K562 (cell line): ENCODE results near the gene ADRA2A. TPM values are rescaled to one million over a fixed set of nuclear protein-coding genes. Genes with fewer than 3 reads are reported as not detected.

Source experiments
- ATAC-seq: fragments of 200-7000 bp; cut with Tn5 transposase; 3 replicates; pipeline ENCODE4 v1.9.1; 2020; ENCODE audit warnings: moderate library complexity
- BruUV-seq: library from RNA; stranded (reverse); fragments of 400-500 nt; replicated peaks from 2 replicates; lab custom pipeline; 2021; lab: Mats Ljungman, UMichigan
- CTCF ChIA-PET: fragments of 300-600 bp; formaldehyde crosslinking; extraction: SDS; loops from one replicate; lab custom pipeline; 2021; ENCODE audit warnings: low intra/inter-chr PET ratio; lab: Yijun Ruan, JAX
- POLR2A ChIA-PET: fragments of 300-600, 350-650 bp; sonication (Branson Sonifier 250); formaldehyde crosslinking; extraction: SDS; loops from one replicate; lab custom pipeline; 2021; ENCODE audit warnings: antibody characterized with exemption, inconsistent platforms; lab: Yijun Ruan, JAX
- DNase-seq, 4 experiments: peaks; one replicate each; pipeline versions ENCODE4 v3.0.0 to v3.0.0-alpha.2; 2011 to 2018; ENCODE audit warnings: low spot score in 3 of 4, mixed read lengths in 3 of 4; ENCODE audit errors: extremely low read depth in 1 of 4
- FAIRE-seq: peaks from 2 replicates; lab custom pipeline; 2011; peaks lifted over from hg19 to GRCh38; lab: Jason Lieb, UNC
- H2AFZ ChIP-seq: 2 replicates; pipeline ENCODE4 v1.6.0; 2011; ENCODE audit warnings: low read depth, low read length, control low read depth, inconsistent platforms
- H3K27ac ChIP-seq: fragments of 200-600 bp; 3 replicates; pipeline ENCODE4 v1.8.0; 2011; ENCODE audit warnings: low read depth, mild to moderate bottlenecking, control low read depth, inconsistent platforms, low read length, moderate library complexity, mixed read lengths; ENCODE audit errors: extremely low read depth
- H3K27me3 ChIP-seq, 2 experiments: fragments of 300-600 bp in 1 of 2; 2 replicates in 1 of 2; 3 replicates in 1 of 2; pipeline versions ENCODE4 v1.6.0 to v1.8.0; 2011; ENCODE audit warnings: inconsistent platforms in 2 of 2, low read length in 2 of 2, mild to moderate bottlenecking in 1 of 2, mixed read lengths in 1 of 2, moderate library complexity in 1 of 2; ENCODE audit not compliant: control insufficient read depth in 2 of 2, insufficient read depth in 2 of 2
- H3K36me3 ChIP-seq: fragments of 300-600 bp; 3 replicates; pipeline ENCODE4 v1.8.0; 2011; ENCODE audit warnings: mild to moderate bottlenecking, low read length, inconsistent platforms; ENCODE audit not compliant: control insufficient read depth, insufficient read depth
- H3K4me1 ChIP-seq, 2 experiments: fragments of 200-600 bp in 1 of 2; replicated peaks in 1 of 2; 2 replicates in 1 of 2; 3 replicates in 1 of 2; pipeline versions ENCODE4 v1.5.1 to v1.8.0; 2011; ENCODE audit warnings: inconsistent platforms in 2 of 2, low read length in 2 of 2, mild to moderate bottlenecking in 1 of 2, mixed read lengths in 1 of 2, moderate library complexity in 1 of 2; ENCODE audit not compliant: control insufficient read depth in 2 of 2, insufficient read depth in 2 of 2
- H3K4me2 ChIP-seq: 2 replicates; pipeline ENCODE4 v1.6.1; 2011; ENCODE audit warnings: low read length, control low read depth, inconsistent platforms, mixed read lengths; ENCODE audit not compliant: insufficient read depth
- H3K4me3 ChIP-seq: fragments of 200-600 bp; sonication (generic), shearing (Covaris generic); 2 replicates; pipeline ENCODE4 v1.5.1; 2016; ENCODE audit warnings: control low read depth, inconsistent platforms
- H3K79me2 ChIP-seq: fragments of 200-600 bp; 3 replicates; pipeline ENCODE4 v1.8.0; 2011; ENCODE audit warnings: low read length, inconsistent platforms; ENCODE audit not compliant: control insufficient read depth, insufficient read depth
- H3K9ac ChIP-seq, 2 experiments: 2 replicates each; pipeline versions ENCODE4 v1.6.0 to v1.6.1; 2011; ENCODE audit warnings: low read depth in 2 of 2, low read length in 2 of 2, control low read depth in 1 of 2, inconsistent platforms in 1 of 2, mild to moderate bottlenecking in 1 of 2, mixed read lengths in 1 of 2; ENCODE audit not compliant: insufficient read depth in 1 of 2
- H3K9me1 ChIP-seq: one replicate; pipeline ENCODE4 v1.6.0; 2011; ENCODE audit warnings: inconsistent platforms, mild to moderate bottlenecking, low read length, moderate library complexity; ENCODE audit not compliant: control insufficient read depth, insufficient read depth
- H3K9me3 ChIP-seq: replicated peaks from 2 replicates; pipeline ENCODE4 v1.5.1; 2011; ENCODE audit warnings: low read depth, low read length, inconsistent platforms; ENCODE audit not compliant: control insufficient read depth, insufficient read depth
- H4K20me1 ChIP-seq: replicated peaks from 2 replicates; pipeline ENCODE4 v1.6.1; 2011; ENCODE audit warnings: low read length, inconsistent platforms, mixed read lengths; ENCODE audit not compliant: control insufficient read depth, insufficient read depth
- CTCF ChIP-seq, 3 experiments: IDR thresholded peaks in 2 of 3; conservative IDR thresholded peaks in 1 of 3; 2 replicates each; pipeline ENCODE4 v1.5.1; 2011 to 2012; ENCODE audit warnings: low read length in 3 of 3, mild to moderate bottlenecking in 3 of 3, control low read depth in 2 of 3, improper control_type of control experiment in 1 of 3, inconsistent platforms in 1 of 3, low read depth in 1 of 3, mixed read lengths in 1 of 3, moderate library complexity in 1 of 3; ENCODE audit not compliant: insufficient read depth in 2 of 3
- ETV1 ChIP-seq: fragments of 450-650 bp; conservative IDR thresholded peaks from 2 replicates; pipeline ENCODE4 v1.6.1; 2016; ENCODE audit warnings: missing genetic modification characterization, control low read depth, low read depth, missing compliant biosample characterization
- LCOR ChIP-seq: sonication (generic); formaldehyde crosslinking; IDR thresholded peaks from 2 replicates; pipeline ENCODE4 v1.8.0; 2022; ENCODE audit warnings: mild to moderate bottlenecking, missing genetic modification reagents
- PRMT5 ChIP-seq: sonication (generic); formaldehyde crosslinking; IDR thresholded peaks from 2 replicates; pipeline ENCODE4 v1.5.0; 2020; ENCODE audit warnings: missing genetic modification reagents
- RNF2 ChIP-seq: sonication (generic); IDR thresholded peaks from 2 replicates; pipeline ENCODE4 v1.6.1; 2016
- ZKSCAN1 ChIP-seq: fragments of 150-350 bp; IDR thresholded peaks from 2 replicates; pipeline ENCODE4 v1.6.1; 2016; ENCODE audit warnings: low read depth, low read length
- ZNF324 ChIP-seq: fragments of 250-450 bp; sonication (Bioruptor Pico); IDR thresholded peaks from 2 replicates; pipeline ENCODE4 v1.4.0; 2020; ENCODE audit warnings: mild to moderate bottlenecking
- WGBS: fragments of 100-300 bp; shearing (Covaris generic); methylation state at CpG from one replicate; pipeline ENCODE4 v1.1.6; 2016; ENCODE audit warnings: low coverage, mixed read lengths; ENCODE audit not compliant: insufficient coverage; ENCODE audit errors: missing lambda C conversion rate; 5-methylcytosine and 5-hydroxymethylcytosine counted together
- in situ Hi-C: fragments of 300-500 bp; cut with MboI; formaldehyde crosslinking; loops from 4 replicates; pipeline ENCODE4 v1.15.0; 2018; ENCODE audit warnings: inconsistent platforms, mixed read lengths
- intact Hi-C: fragments of 100-400 bp; cut with micrococcal nuclease; formaldehyde crosslinking; loops from 2 replicates; pipeline ENCODE4 v1.14.2; 2022
- polyA plus RNA-seq, 8 experiments: library from polyadenylated mRNA; depleted of rRNA in 4 of 8; stranded (reverse) in 5 of 8; unstranded in 3 of 8; fragments of >200 nt; fragmentation: Nextera tagmentation in 2 of 8; fragmentation: Illumina TruSeq in 1 of 8; extraction: Ambion mirVana in 2 of 8; extraction: Trizol in 1 of 8; gene quantifications; 2 replicates each; pipeline versions ENCODE4 v1.2.1 to v1.2.3, GENCODE V29; 2011 to 2014; ENCODE audit warnings: inconsistent platforms in 1 of 8, missing spikeins in 1 of 8
- total RNA-seq, 7 experiments: library from RNA; depleted of rRNA in 6 of 7; stranded (reverse); fragments of >200 nt in 6 of 7; fragmentation: Illumina TruSeq in 2 of 7; extraction: Trizol in 2 of 7; gene quantifications; 2 replicates each; pipeline versions ENCODE4 v1.2.1 to v1.2.3, GENCODE V29; 2011 to 2021; ENCODE audit warnings: low replicate concordance in 1 of 7

The ADRA2A gene
- total and polyA plus RNA-seq, 9 of the 15 experiments (the other 6 are each of a cell fraction or from before 2014, with no cell fraction given), result not detected

GRCh38 chr10:111082102-111082975, 5.5 kb downstream of the ADRA2A start (continued):
- TF ChIP-seq ETV1 (tag), result no peak
- no peak for TF ChIP-seq ZKSCAN1

DNA sequence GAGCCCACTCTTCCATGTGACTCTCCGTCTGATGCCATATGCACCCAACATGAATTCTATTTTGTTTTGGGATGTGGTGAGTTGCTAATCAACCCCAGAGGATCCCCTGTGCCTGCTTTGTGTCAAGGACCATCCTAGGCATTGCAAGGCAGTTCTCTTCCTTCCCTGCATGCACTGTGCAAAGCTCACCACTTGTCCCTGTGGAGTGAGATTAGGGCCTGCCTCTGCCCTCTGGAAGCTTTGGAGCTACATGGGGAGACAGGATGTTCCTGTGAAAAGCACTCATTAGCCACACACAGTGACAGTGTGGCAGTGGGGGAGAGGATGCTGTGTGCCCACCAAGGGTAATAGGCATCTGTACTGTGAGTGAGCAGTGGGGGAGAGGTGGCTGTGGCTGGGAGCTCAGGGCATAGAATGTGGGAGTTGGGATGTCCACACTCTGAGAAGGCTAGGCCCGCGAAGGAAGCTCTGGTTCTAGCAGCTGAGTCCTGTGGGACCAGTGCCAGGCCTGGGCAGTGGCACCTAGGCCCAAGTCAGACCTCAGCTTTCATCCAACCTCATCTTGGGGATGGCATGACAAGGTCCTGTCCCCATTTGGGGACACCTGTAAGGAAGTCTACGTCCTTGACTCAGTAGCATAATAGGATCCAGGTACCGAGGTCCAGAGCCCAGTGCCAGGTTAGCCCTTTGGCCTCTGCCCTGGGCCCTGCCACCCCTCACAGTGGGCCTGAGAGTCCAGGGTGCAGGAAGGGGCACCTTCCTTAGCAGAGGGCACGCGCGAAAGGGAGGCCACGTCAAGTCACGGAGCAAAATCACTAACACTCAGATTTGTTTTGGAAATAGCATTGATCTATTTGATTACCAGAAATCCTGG, 6.6 kb downstream of the ADRA2A start:
- Histone ChIP-seq H2AFZ (no peak overlapping the region), H3K27ac (no peak overlapping the region), H3K9me1 (no peaks in the 10 kb centered on the region), H3K4me2 (no peak overlapping the region), H3K4me1 (no peaks in the 10 kb centered on the region; a peak in 2 of 5 replicates)
- in situ Hi-C loops, result no loop called here
- CTCF ChIA-PET, result no interaction called here
- no peak for DNase-seq
- TF ChIP-seq PRMT5 (CRISPR knock-in tag) (no peak), CTCF (IDR thresholded peaks at IDR 0.05 in 2 of 3, conservative IDR thresholded peaks at IDR 0.05 in 1 of 3; ENCODE audit: insufficient read depth in 2 of 3, low read depth in 1 of 3, low read length in 3 of 3) (no peak), LCOR (CRISPR knock-in tag) (no peak), ZNF324 (no peak), RNF2 (no peak)
- TF ChIP-seq, all 486 proteins: peak for 0
- Histone ChIP-seq H3K9ac (no peak overlapping the region; a peak in 1 of 4 replicates), H4K20me1 (no peaks in the 10 kb centered on the region), H3K27me3 (peaks cover 0 to 5% of the 10 kb centered on the region in 2 experiments; a peak in 1 of 5 replicates), H3K4me3 (no peak overlapping the region), H3K36me3 (no peaks in the 10 kb centered on the region), H3K9me3 (no peaks in the 10 kb centered on the region), H3K79me2 (no peaks in the 10 kb centered on the region)
- POLR2A ChIA-PET, result no interaction called here
- WGBS, result 7% methylated on average over 7 of the region's 10 CpGs
- no TSS peak for BruUV-seq
- FAIRE-seq (no peak), ATAC-seq (no peak)
- intact Hi-C loops, result no loop called here
